Stimulated activated CD8-positive, alpha-beta memory T cell treated with anti-CD3 and anti-CD28 coated beads, Interleukin-2, amount 100 ng/mL, for 1 hour (primary cell): ENCODE measurements around the gene SPART.

Experiments used
- DNase-seq, 2 donors: peaks; one replicate each; pipeline ENCODE4 v3.0.0-alpha.2; 2020; ENCODE audit warnings: low read depth in 2 of 2

Gene SPART, protein sequence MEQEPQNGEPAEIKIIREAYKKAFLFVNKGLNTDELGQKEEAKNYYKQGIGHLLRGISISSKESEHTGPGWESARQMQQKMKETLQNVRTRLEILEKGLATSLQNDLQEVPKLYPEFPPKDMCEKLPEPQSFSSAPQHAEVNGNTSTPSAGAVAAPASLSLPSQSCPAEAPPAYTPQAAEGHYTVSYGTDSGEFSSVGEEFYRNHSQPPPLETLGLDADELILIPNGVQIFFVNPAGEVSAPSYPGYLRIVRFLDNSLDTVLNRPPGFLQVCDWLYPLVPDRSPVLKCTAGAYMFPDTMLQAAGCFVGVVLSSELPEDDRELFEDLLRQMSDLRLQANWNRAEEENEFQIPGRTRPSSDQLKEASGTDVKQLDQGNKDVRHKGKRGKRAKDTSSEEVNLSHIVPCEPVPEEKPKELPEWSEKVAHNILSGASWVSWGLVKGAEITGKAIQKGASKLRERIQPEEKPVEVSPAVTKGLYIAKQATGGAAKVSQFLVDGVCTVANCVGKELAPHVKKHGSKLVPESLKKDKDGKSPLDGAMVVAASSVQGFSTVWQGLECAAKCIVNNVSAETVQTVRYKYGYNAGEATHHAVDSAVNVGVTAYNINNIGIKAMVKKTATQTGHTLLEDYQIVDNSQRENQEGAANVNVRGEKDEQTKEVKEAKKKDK

DNA sequence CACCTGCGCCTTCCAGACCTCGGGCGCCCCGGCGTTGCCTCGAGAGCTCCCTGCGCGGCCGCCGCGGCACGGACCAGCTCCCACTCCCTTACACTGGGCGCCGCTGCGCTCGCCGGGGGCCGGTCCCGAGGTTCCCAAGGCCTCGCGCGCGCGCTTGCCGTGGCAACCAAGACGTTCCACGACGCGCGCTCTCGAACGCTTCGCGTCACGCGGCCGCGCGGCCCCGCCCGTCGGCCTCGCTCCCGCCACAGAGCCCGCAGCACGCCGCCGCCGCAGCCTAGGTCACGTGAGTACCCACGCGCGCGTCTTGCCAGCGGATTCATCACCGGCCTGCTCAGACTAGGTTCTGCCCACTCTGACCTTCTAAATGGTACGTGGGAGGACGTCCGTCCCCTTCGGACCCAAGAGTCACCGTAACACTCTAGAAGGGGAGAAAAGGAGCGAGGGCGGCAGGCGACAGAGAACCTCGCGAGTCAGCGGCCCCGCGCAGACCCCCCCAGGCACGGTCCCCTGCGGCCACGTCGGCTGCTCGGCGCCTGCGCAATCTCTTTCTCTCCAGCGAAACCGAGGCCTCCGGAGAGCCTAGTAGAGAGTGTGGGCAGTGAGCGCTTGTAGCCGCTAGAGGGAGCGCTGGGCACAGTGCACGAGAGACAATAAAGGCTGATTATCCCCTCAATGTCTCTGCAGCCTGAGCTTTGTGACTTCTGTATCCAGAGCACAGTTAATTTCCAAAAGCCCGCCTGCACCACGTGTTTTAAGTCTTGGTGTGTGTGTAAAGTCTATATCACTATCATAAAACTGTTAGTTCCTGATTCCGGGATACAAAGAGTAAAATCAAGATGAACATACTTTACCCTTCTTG, at the start of gene SPART:
Gene SPART (minus strand): TSS at position 173 of the 862 bp plus-strand sequence. CDS start 10,564 bp downstream, outside the sequence.
- peak; percentile 62 to 75 for DNase-seq

DNA sequence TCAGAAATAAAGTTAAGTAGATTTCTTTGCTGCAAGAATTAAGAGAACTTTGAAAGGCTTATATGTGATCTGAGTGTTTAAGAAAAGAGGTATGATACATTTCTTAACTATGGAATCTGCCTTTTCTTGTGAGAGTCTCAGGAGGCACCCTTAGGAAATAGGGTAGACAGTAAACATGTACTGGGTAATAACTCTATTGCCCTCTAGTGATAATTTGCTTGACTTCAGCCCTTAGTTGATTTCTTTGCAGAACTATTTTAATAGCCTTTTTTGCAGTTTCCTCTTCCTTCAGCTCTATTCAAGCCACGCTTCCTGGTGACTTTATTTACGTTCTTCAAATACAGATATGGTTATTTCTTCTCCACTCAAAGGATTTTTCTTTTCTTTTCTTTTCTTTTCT, 49.1 kb upstream of the SPART start:
- no peak for DNase-seq

DNA sequence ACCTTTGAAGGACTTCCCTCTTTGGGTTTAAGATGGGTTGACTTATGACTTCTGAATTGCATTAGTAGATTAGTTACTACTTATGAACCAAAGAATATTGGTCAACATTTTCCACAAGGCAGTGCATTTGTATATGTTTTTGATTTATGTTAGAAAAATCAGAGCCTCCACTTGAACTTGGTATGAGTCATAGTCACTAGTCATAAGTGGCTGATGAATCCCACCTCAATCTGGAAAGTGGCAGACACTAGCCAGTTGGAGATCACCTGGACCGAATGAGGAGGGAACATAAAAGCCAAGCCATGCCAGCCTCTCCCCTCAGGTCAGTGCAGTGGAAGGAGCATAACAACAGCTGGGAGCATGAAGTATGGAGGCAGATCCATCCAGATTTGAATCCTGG, 39.3 kb upstream of the SPART start:
- no peak for DNase-seq

DNA sequence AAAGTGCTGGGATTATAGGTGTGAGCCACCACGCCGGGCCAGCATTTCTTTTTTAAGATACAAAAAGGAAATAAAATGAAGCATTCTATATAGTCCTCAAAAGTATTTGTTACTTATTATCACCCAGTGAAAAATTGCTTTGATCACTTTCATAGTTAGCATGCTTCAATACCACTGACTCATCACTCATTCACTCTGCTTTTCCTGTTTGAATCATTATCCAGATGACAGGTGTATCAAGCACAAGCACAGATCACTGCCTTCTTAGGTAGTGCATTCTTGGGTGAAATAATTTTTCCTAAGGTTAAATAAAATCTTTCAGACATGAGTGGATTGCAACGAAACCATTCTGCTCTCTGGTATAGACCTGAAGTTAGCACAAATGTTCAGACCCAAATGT, 35.8 kb upstream of the SPART start:
- DNase-seq: no peak

DNA sequence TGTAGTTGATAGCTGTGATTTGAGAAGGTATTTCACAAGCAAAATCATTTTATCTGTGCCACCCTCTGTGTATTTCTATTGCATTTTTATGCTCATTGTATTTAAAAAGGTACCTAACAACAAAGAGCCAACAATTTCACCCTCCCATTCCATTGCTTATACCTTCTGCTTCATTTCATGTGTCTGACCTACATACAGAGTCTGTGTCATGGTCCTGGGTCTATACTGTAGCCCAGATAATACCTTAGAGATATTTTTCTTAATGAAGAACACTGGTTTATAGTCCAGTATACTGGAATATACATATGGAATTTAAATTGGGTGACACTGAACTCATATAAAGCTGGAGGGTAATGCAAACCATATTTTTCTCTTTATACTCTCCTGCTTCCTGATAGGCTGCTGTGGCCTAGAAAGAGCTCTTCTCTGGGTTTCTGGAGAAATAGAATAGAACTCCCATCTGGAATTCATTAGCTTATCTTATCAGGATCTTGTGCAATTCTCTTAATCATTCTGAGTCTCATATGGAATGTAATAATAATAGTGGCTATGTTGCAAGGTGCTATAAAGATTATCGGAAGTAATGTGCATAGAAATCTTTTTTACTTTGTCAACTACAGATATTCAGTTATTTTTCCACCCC, 31.8 kb upstream of the SPART start:
- no peak for DNase-seq

DNA sequence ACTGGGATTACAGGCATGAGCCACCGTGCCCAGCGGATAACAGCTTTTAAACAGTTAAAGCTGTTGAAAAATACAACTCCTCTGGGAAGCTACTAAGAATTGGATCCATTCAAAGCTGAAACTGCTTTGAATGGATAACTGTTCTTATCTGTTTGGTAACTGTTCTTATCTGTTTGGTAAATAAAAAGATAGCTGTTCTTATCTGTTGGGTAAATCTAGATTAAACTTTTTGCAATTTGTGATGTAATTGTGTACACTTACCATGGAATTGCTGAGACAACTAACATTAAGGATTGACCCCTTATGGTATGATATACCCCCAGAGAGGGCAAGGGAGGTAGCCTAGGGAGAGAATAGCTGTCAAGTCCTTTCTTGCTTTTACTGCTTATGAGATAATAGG, 27.9 kb upstream of the SPART start:
- DNase-seq: no peak

DNA sequence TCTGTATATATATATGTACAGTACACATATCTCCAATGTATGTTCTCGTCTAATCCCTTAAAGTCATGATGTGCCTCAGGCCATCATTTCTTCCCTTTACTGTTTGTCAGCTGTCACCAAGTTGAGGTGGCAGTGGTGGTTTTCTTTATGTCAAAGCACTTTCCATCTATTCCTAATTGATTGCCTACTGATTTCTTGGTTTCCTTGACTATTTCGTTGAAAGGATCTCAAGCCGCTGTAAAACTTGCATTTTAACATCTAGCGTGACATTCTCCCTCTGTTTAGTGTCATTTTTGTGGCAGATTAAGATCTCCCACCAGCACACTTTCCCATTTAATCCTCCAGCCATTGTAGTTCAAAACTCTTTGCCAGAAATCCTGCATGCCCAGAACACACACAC, 25.0 kb upstream of the SPART start:
- DNase-seq: no peak

DNA sequence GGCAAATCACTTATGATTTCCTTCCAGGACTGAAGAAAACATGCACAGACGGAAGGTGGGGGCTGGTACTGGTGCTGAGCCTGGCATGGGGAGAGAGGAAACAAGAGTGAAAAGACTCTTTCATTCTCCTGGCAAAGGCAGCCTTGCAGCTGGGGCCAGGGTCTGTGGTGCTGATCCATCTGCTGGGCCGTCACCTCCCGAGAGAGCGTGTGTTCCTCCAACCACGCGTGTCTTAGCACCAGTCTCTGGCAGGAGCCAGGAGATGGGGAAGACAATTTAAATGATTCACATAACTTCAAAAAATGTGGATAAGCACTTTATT, 23.9 kb upstream of the SPART start:
- no peak for DNase-seq

DNA sequence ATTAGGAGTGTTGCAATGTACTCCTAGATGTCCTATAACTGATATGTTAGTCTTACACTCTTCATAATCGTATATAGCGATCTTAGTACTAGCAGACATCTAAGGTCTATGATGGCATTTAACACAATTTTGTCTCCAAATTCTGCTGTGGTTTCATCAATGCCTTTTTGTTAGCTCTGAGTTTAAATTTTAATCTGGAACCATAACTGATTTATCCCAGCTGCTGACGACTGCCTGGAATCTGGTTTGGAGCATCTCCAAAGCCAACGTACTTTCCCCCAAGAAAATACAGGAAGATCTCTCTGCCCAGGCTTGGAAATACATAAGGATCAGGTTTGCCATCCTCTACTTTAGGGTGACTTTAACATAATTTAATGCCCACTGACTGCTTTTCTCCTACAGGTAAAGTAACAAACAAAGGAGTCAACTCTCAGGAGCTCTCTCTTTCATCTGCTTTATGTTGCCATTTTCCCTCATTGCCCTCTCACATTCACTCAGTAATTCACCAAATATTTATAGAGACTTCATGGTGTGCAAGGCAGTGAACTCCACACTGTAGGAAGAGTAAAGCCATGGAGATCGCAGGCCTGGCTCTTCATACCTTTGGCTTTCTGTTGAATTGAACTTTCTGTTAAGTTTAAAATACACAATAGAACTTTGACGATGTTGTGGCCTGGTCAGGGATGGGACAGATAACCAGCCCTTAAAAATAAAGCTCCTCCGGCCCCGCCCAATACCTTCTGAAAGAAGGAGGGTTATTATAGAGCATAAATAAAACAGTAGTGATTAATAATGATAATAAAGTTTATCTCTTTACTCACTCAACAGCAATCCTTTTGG, 23.3 kb upstream of the SPART start:
- no peak for DNase-seq

DNA sequence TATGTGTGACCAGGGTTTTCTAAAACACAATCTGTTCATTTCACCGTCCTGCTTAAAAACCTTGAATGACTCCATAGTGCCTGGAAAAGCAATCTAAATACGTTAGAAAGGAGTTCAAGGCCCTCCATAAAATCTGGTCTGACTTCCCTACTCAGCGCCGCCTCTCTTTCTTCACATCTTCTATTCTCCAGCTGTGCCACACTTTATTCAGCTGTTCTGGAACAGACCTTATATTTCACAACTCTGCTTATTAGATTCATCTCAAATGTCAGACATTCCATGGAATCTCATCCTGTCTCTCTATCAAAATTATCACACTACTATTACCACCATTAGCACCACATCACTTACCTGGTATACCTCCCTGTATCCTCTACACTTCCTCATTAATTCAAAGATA, 19.8 kb upstream of the SPART start:
- no peak for DNase-seq

DNA sequence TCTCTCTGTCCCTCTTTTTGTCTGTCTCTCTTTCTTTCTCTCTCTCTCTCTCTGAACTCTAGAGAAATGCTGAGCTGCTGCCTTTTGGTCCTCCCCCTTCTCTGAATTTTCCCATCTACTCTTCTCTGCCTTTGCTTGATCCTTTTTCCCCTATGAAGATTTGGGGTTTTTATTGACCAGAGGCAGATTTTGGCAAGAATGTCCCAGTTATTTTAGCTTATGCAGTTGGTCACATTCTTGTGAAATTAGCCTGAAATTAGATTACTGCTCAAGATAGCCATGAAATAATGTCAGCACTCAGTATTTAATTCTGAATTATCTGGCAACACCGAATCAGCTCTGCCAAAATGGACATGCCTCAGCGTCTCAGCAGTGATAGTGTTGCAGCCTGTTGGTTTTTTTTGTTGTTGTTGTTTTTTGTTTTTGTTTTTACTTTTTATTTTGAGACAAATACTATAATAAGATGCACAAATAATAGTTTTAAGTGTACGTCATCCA, 17.2 kb upstream of the SPART start:
- DNase-seq: no peak

DNA sequence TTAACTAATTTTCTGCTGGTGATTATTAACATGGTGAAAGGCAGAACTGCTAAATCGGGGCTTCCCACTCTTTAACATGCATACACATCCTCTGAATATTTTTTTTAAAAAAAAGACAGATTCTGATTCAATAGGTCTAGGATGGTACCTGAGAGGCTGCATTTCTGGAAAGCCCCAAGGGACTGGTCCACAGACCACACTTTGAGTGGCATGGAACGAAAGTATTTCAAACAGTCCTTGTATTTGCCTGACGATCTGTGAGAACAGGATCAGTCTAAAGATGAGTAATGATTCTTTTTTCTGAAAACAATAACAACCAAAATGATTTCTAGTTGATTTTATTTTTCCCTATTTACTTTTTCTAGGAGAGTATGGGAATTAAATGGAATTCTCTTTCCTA, 16.7 kb upstream of the SPART start:
- no peak for DNase-seq

DNA sequence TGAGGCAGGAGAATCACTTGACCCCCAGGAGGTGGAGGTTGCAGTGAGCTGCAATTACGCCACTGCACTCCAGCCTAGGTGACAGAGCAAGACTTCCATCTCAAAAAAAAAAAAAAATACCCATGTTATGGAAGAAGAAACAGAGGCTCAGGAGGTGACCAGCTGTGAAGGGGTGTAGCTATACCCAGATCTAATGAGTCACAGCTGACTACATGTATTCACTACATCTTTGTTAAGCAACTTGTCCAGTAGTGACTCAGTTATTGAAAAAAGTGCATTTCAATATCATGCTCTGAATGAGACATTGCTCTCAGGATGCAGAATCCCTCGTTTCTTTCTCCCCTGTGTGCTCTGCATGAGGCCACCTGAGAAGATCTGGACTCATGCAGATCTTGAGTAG, 16.1 kb upstream of the SPART start:
- no peak for DNase-seq

DNA sequence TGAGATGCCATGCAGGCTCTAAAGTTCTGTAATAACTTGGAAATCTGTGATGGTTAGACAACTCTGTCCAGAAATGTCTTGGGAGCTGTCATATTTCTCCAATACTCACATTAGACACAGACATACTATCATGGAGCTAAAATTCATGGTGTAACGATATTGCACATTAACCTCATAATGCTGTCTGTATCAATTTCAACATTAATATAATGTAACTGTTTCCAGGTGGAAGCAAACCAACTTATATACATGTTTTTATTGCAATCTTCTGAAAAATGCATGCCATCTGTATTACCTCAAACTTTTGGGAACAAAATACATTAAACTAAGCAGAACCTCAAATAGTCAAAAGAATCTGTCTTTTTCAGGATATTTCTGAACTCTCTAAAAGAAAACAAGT, 14.7 kb upstream of the SPART start:
- no peak for DNase-seq

DNA sequence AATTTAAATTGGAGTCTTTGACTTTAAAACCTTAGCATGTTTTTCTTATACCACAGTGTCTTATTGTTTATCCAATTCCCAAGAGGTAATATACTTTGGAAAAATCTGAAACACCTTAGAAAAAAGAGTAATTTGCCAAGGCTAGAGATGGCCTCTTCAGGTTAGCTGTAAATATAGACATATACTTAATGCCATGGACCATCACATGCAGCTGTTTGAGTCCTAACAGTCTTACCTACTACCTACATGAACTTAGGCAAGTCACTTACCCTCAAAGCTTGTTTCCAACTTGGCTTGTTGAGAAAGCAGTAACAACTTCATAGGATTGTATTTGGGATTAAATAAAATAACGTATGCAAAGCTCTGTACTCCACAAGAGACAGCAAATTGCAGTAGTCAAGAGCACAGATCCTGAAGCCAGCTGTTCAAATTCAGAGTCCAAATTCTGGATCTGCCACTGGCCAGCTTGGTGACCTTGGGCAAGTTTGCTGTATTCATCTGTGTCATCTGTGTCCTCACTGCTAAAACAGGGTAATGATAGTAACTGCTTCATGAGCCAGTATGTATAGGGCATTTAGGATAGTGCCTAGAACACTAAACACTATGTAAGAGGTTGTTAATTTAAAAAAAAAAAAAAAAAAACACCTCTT, 13.2 kb upstream of the SPART start:
- DNase-seq: no peak

DNA sequence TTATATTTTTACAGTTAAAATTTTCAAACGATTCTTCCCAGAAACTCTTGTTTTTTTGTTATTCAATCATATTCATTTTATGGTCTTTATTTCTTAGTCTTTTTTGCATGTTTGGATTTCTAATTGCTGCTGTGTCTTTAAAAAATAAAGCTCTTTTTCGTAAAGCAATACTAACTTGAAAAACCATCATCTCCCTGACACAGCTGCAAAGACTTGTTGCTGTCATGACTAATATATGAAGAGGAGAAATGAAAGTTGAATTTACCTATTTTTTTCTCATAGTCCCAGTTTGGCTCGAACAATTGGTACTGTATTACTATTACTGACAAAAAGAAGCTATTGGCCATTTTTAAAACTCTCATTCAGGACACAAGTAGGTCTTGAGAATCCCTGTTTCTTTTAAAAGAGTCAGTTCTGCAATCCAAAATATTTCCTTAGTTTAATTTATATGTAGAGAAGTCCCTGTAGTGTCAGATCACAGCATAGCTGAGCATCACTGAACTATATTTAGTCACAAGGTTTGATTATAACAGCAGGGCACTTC, 12.1 kb upstream of the SPART start:
- no peak for DNase-seq

DNA sequence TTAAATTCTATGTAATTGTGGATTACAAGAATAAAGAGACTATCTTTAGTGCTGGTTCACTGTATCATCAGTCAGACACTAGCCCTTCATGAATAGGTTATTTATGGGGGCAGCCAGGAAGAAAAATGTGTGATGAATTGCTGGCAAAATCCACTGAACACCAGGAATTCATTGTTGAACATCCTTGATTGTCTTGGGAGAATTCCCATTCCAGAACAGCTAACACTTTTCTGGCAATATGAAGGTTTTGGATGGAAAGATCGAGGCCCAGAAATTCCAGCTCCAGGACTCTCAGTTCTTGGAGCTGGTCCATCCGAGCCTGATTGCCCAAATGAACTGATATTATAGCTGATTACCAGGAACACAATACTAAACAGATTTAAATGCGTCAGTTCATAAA, 11.5 kb upstream of the SPART start:
- no peak for DNase-seq

DNA sequence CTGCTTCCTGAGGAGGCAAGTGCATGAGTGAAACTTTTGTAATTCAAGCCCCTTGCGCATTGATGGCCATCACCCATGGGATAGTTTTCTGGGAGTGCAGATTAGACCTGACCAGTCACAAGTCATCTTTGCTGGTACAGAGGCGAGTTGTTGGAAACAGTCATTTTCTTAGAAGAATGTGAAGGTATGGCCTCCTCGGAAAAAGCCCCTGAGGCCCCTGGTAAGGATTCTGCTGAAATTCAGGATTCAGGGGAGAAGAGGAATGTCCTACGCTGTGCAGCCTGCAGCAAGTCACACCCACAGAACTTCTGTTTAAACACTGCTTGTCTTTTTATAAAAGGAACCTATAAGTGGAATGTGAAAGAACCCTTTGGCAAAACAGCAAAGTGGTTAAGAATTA, 11.0 kb upstream of the SPART start:
- DNase-seq: no peak

DNA sequence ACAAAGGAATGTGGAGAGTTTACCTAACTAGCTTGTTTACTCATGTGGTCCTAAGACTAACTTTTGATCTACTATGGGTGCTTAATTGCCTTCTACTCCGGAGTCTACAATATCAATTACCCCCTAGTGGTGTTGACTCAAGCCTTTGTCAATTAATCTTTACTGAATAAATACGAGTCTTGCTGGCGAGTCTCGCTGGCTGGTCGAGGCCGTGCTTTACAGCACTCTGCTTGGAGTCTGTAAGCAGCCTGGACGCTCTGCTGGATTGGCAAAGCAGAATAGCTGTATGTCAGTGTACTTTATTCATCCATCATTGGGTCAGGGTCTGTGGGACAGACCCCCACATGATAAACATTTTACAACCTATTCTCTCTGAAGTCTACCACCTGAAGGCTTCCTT, 9.9 kb upstream of the SPART start:
- DNase-seq: no peak

DNA sequence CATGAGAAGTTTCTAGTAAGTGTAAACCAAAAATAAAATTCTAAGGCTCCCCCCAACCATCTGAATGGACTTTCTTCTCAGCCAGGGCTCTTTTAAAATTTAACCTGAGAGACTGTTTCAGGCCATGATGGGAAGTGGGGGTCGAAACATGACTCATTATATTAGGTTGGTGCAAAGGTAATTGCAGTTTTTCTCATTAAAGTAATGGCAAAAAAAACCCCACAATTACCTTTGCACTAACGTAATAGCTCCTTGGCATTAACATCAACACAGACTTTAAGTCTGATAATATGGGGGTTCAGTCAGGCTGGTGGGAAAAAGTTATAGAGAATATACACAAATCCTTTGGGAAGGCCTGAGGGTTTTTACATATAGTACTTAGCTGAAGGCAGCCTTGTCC, 9.4 kb upstream of the SPART start:
- no peak for DNase-seq
